Measurements from ENCODE around the gene WDR62. TPM values are rescaled to one million over a fixed set of nuclear protein-coding genes. Genes with fewer than 3 reads are reported as not detected.

WDR62 gene
- total RNA-seq, 4 donors from 2014 or later, result 0.42 to 2.1 (median 1.4) TPM

DNA sequence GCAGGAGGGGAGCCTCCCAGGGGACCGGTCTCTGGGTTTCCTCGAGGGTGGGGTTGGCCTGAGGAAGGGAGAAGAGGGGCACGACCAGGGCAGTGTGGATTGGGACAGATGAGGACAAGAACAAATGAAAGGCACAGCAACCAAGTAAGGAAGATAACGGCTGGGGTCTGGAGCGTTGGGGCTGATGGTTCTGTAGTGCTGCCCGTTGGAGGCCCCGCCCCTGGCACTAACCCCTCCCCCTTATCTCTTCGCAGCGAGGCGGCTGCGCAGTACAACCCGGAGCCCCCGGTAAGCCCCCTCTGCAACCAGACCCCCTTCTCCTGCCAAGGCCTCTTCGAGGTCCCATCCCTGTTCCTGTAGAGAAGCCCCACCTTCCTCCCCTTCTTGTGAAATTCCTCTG lies 87.3 kb downstream of the WDR62 start:
- Histone ChIP-seq H3K4me3 (no peak overlapping the region), H3K27ac (peak overlapping the region in 3 of 4 donors; percentile 98 to 100 (median 98)), H3K27me3 (no peaks in the 10 kb centered on the region), H3K9me3 (no peaks in the 10 kb centered on the region), H3K36me3 (peaks cover 8 to 55% (median 24%) of the 10 kb centered on the region in 3 donors), H3K4me1 (peaks cover 5 to 27% (median 7%) of the 10 kb centered on the region in 4 donors)
- DNase-seq (ENCODE audit: low spot score in 2 of 2), result no peak
- TF ChIP-seq EP300 (IDR thresholded peaks at IDR 0.05), result no peak
- no peak for TF ChIP-seq POLR2A (IDR thresholded peaks at IDR 0.05)
- TF ChIP-seq, protein P1, sequence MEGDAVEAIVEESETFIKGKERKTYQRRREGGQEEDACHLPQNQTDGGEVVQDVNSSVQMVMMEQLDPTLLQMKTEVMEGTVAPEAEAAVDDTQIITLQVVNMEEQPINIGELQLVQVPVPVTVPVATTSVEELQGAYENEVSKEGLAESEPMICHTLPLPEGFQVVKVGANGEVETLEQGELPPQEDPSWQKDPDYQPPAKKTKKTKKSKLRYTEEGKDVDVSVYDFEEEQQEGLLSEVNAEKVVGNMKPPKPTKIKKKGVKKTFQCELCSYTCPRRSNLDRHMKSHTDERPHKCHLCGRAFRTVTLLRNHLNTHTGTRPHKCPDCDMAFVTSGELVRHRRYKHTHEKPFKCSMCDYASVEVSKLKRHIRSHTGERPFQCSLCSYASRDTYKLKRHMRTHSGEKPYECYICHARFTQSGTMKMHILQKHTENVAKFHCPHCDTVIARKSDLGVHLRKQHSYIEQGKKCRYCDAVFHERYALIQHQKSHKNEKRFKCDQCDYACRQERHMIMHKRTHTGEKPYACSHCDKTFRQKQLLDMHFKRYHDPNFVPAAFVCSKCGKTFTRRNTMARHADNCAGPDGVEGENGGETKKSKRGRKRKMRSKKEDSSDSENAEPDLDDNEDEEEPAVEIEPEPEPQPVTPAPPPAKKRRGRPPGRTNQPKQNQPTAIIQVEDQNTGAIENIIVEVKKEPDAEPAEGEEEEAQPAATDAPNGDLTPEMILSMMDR (IDR thresholded peaks at IDR 0.05), result no peak
- 84 to 90% methylated on average over 14 of the region's 14 CpGs for WGBS, 2 donors

- Histone ChIP-seq H3K4me3 (no peak overlapping the region), H3K36me3 (peaks cover 8 to 59% (median 28%) of the 10 kb centered on the region in 3 donors), H3K27me3 (no peaks in the 10 kb centered on the region), H3K27ac (no peak overlapping the region), H3K9me3 (no peaks in the 10 kb centered on the region), H3K4me1 (peaks cover 5 to 23% (median 6%) of the 10 kb centered on the region in 4 donors)
- TF ChIP-seq, protein P1 (IDR thresholded peaks at IDR 0.05), result no peak
- TF ChIP-seq EP300 (IDR thresholded peaks at IDR 0.05) (no peak), POLR2A (IDR thresholded peaks at IDR 0.05) (no peak)
- DNase-seq (ENCODE audit: low spot score in 2 of 2), result no peak
- WGBS, 2 donors, result 85 to 90% methylated on average over 9 of the region's 9 CpGs
Observed at GRCh38 chr19:36142496-36142895, 87.8 kb downstream of the WDR62 start.

DNA sequence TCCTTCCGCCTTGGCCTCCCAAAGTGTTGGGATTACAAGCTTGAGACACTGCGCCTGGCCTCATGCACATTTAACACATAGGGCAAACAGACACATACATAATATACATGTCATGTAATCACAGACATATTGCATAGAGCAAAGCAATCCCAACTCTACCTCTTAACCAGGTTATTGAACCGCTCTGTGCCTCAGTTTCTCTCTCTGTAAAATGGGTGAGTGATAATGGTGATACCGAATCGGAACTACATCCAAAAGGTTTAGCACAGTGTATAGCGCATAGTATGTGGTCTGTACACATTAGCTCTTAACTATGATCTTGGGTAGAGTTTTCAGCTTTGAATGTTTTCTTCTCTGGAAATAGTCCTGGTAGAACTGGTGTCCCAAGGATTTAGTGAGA lies 89.9 kb downstream of the WDR62 start:
- H3K36me3 ChIP-seq, result peaks cover 8 to 81% (median 44%) of the 10 kb centered on the region in 3 donors
- TF ChIP-seq, protein P1 (IDR thresholded peaks at IDR 0.05), result no peak
- TF ChIP-seq POLR2A (IDR thresholded peaks at IDR 0.05) (no peak), EP300 (IDR thresholded peaks at IDR 0.05) (no peak)

DNA sequence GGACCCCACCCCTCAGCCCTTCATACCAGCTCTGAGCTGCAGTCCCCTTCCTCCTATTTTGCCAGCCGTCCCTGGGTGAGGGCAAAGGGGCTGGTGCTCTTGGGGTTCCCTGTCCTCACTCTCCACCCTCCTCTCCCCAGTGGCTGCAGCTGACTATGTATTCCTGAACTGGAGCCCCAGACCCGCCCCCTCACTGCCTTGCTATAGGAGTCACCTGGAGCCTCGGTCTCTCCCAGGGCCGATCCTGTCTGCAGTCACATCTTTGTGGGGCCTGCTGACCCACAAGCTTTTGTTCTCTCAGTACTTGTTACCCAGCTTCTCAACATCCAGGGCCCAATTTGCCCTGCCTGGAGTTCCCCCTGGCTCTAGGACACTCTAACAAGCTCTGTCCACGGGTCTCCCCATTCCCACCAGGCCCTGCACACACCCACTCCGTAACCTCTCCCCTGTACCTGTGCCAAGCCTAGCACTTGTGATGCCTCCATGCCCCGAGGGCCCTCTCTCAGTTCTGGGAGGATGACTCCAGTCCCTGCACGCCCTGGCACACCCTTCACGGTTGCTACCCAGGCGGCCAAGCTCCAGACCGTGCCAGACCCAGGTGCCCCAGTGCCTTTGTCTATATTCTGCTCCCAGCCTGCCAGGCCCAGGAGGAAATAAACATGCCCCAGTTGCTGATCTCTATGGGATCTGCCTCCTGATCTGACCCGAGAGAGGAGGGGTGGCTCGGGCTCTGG lies 95.1 kb downstream of the WDR62 start:
- H3K36me3 ChIP-seq, result peaks cover 8 to 68% (median 33%) of the 10 kb centered on the region in 3 donors
- TF ChIP-seq, protein P1 (IDR thresholded peaks at IDR 0.05), result no peak
- no peak for TF ChIP-seq POLR2A (IDR thresholded peaks at IDR 0.05)
- no peak for TF ChIP-seq EP300 (IDR thresholded peaks at IDR 0.05)
- H3K27ac ChIP-seq, result peak overlapping the region in 1 of 4 donors; percentile 91
- no peak overlapping the region for H3K4me3 ChIP-seq
- WGBS, 2 donors, result 79 to 81% methylated on average over 12 to 13 of the region's 13 CpGs
- no peak for DNase-seq (ENCODE audit: low spot score in 2 of 2)
- no peaks in the 10 kb centered on the region for H3K27me3 ChIP-seq
- peaks cover 0 to 28% (median 4%) of the 10 kb centered on the region in 4 donors for H3K4me1 ChIP-seq
- no peaks in the 10 kb centered on the region for H3K9me3 ChIP-seq

More for the DNA sequence above, 89.9 kb downstream of the WDR62 start:
- no peak overlapping the region for H3K27ac ChIP-seq
- DNase-seq (ENCODE audit: low spot score in 2 of 2), result no peak
- H3K4me3 ChIP-seq, result no peak overlapping the region
- 96 to 97% methylated on average over 6 of the region's 6 CpGs for WGBS, 2 donors
- H3K9me3 ChIP-seq, result no peaks in the 10 kb centered on the region
- peaks cover 5 to 13% (median 6%) of the 10 kb centered on the region in 4 donors for H3K4me1 ChIP-seq
- H3K27me3 ChIP-seq, result no peaks in the 10 kb centered on the region

GRCh38 chr19:36150586-36150985 lies 95.9 kb downstream of the WDR62 start:
- WGBS, 2 donors, result 59 to 61% methylated on average over 5 of the region's 5 CpGs
- H3K4me1 ChIP-seq, result peaks cover 0 to 28% (median 4%) of the 10 kb centered on the region in 4 donors
- peak overlapping the region; percentile 90 to 98 (median 94) for H3K27ac ChIP-seq
- DNase-seq (ENCODE audit: low spot score in 2 of 2), result no peak
- TF ChIP-seq EP300 (IDR thresholded peaks at IDR 0.05) (no peak), POLR2A (IDR thresholded peaks at IDR 0.05) (no peak)
- TF ChIP-seq, protein P1 (IDR thresholded peaks at IDR 0.05), result no peak
- no peak overlapping the region for H3K4me3 ChIP-seq
- H3K27me3 ChIP-seq, result no peaks in the 10 kb centered on the region
- no peaks in the 10 kb centered on the region for H3K9me3 ChIP-seq
- H3K36me3 ChIP-seq, result peaks cover 5 to 61% (median 33%) of the 10 kb centered on the region in 3 donors

All from tibial nerve (tissue), 4 donors.